B cell (primary cell): ENCODE results near the gene ULK4. TPM values are rescaled to one million over a fixed set of nuclear protein-coding genes. Genes with fewer than 3 reads are reported as not detected.

Experiments used
- ATAC-seq: fragments of 200-7000 bp; cut with Tn5 transposase; one replicate; pipeline ENCODE4 v1.10.0; 2021; ENCODE audit warnings: low read depth, mild to moderate bottlenecking, moderate number of reproducible peaks, moderate library complexity
- CTCF ChIA-PET: fragments of 350-600 bp; sonication (Branson Sonifier 250); formaldehyde crosslinking; loops from one replicate; lab custom pipeline; 2021; ENCODE audit warnings: antibody characterized with exemption, inconsistent platforms; lab: Charles Lee
- POLR2A ChIA-PET: fragments of 350-600 bp; sonication (Branson Sonifier 250); formaldehyde crosslinking; loops from one replicate; lab custom pipeline; 2021; ENCODE audit warnings: antibody characterized with exemption; lab: Charles Lee
- DNase-seq: peaks from one replicate; pipeline ENCODE4 v3.0.0; 2013
- H2AFZ ChIP-seq: 2 replicates; pipeline ENCODE4 v1.6.1; 2012; ENCODE audit warnings: mild to moderate bottlenecking, low read depth, low read length; ENCODE audit not compliant: insufficient read depth, poor library complexity, severe bottlenecking
- H3K27ac ChIP-seq, 2 donors: 1 replicate in 1 of 2; 2 replicates in 1 of 2; pipeline ENCODE4 v1.5.1; 2012 to 2013; ENCODE audit warnings: low read length in 2 of 2, mild to moderate bottlenecking in 2 of 2, moderate library complexity in 1 of 2
- H3K27me3 ChIP-seq, 4 experiments: fragments of 200-600 bp in 1 of 4; sonication (generic) in 1 of 4; replicated peaks in 1 of 4; 1 replicate in 2 of 4; 2 replicates in 2 of 4; pipeline versions ENCODE4 v1.6.1 to v1.7.0; 2013 to 2016; ENCODE audit warnings: low read length in 3 of 4, mild to moderate bottlenecking in 2 of 4, mixed read lengths in 1 of 4, moderate library complexity in 1 of 4; ENCODE audit not compliant: insufficient read depth in 4 of 4, control insufficient read depth in 3 of 4; ENCODE audit errors: control extremely low read depth in 1 of 4
- H3K36me3 ChIP-seq, 2 experiments: replicated peaks in 1 of 2; 1 replicate in 1 of 2; 2 replicates in 1 of 2; pipeline versions ENCODE4 v1.6.1 to v1.7.1; 2013; ENCODE audit warnings: low read length in 1 of 2; ENCODE audit not compliant: insufficient read depth in 2 of 2, control insufficient read depth in 1 of 2; ENCODE audit errors: control extremely low read depth in 1 of 2, extremely low read depth in 1 of 2
- H3K4me1 ChIP-seq, 2 donors: fragments of 200-600 bp in 1 of 2; sonication (generic) in 1 of 2; 1 replicate in 1 of 2; 2 replicates in 1 of 2; pipeline versions ENCODE4 v1.5.1 to v1.6.1; 2013 to 2017; ENCODE audit warnings: low read length in 2 of 2; ENCODE audit not compliant: control insufficient read depth in 2 of 2, insufficient read depth in 2 of 2
- H3K4me2 ChIP-seq: replicated peaks from 2 replicates; pipeline ENCODE3; 2012; ENCODE audit warnings: mild to moderate bottlenecking, low read depth, low read length; ENCODE audit not compliant: poor library complexity, severe bottlenecking
- H3K4me3 ChIP-seq, 5 experiments: fragments of 200-600 bp in 1 of 5; sonication (generic) in 1 of 5; 1 replicate in 3 of 5; 2 replicates in 2 of 5; pipeline versions ENCODE4 v1.5.1 to v1.7.0; 2011 to 2016; ENCODE audit warnings: low read length in 4 of 5, mild to moderate bottlenecking in 4 of 5, low read depth in 2 of 5, control low read depth in 1 of 5, moderate library complexity in 1 of 5; ENCODE audit not compliant: insufficient read depth in 1 of 5; ENCODE audit errors: control extremely low read depth in 1 of 5, extremely low read depth in 1 of 5
- H3K79me2 ChIP-seq: fragments of 200-600 bp; sonication (generic); one replicate; pipeline ENCODE4 v1.6.0; 2016; ENCODE audit warnings: low read length; ENCODE audit not compliant: control insufficient read depth, insufficient read depth
- H3K9ac ChIP-seq: fragments of 200-600 bp; sonication (generic); 2 replicates; pipeline ENCODE4 v1.6.1; 2017; ENCODE audit warnings: mild to moderate bottlenecking, low read length, moderate library complexity
- H3K9me3 ChIP-seq, 3 donors: one replicate each; pipeline versions ENCODE4 v1.6.1 to v1.7.1; 2013; ENCODE audit warnings: low read length in 2 of 3; ENCODE audit not compliant: control insufficient read depth in 2 of 3, insufficient read depth in 1 of 3; ENCODE audit errors: control extremely low read depth in 1 of 3
- H4K20me1 ChIP-seq: 2 replicates; pipeline ENCODE4 v1.6.0; 2012; ENCODE audit warnings: mild to moderate bottlenecking, low read length; ENCODE audit not compliant: insufficient read depth, control insufficient read depth, poor library complexity, severe bottlenecking
- H3K27ac Mint-ChIP-seq: one replicate; pipeline ENCODE4 v1.8.0; 2021; ENCODE audit warnings: mixed read lengths
- H3K27me3 Mint-ChIP-seq: one replicate; pipeline ENCODE4 v1.8.0; 2021; ENCODE audit warnings: mixed read lengths
- H3K4me1 Mint-ChIP-seq: one replicate; pipeline ENCODE4 v1.8.0; 2021; ENCODE audit warnings: mixed read lengths
- H3K4me3 Mint-ChIP-seq: one replicate; pipeline ENCODE4 v1.8.0; 2021; ENCODE audit warnings: mixed read lengths
- H3K9me3 Mint-ChIP-seq: one replicate; pipeline ENCODE4 v1.8.0; 2022; ENCODE audit warnings: mixed read lengths; ENCODE audit not compliant: insufficient read depth
- EZH2 ChIP-seq: IDR thresholded peaks from 2 replicates; pipeline ENCODE4 v1.6.1; 2012; ENCODE audit warnings: borderline replicate concordance, low read depth, mild to moderate bottlenecking, moderate library complexity, low read length; ENCODE audit not compliant: insufficient read depth, poor library complexity, severe bottlenecking
- WGBS: methylation state at CpG from one replicate; pipeline ENCODE4 v1.1.5; 2013; ENCODE audit warnings: missing lambda C conversion rate; ENCODE audit not compliant: insufficient coverage; 5-methylcytosine and 5-hydroxymethylcytosine counted together
- intact Hi-C: fragments of 100-400 bp; cut with micrococcal nuclease; formaldehyde crosslinking; loops from one replicate; pipeline ENCODE4 v1.10.0; 2022
- polyA plus RNA-seq: library from polyadenylated mRNA; depleted of rRNA; stranded (reverse); fragments of >200 nt; gene quantifications from 2 replicates; pipeline ENCODE4 v1.2.3, GENCODE V29; 2012
- total RNA-seq, 2 donors: library from RNA; stranded (reverse); fragments of 120-200 nt in 1 of 2; gene quantifications; 1 replicate in 1 of 2; 2 replicates in 1 of 2; pipeline versions ENCODE4 v1.2.3 to v1.2.4, GENCODE V29; 2013 to 2022
- TF ChIP-seq, protein P1 (sequence below): fragments of 200-600 bp; IDR thresholded peaks from one replicate; pipeline ENCODE4 v1.8.0; 2022; ENCODE audit warnings: antibody characterized with exemption, mild to moderate bottlenecking

The ULK4 gene
- total and polyA plus RNA-seq, 2 donors (not counting 1 experiment from before 2014, with no cell fraction given): 5.2 to 33.7 TPM

DNA sequence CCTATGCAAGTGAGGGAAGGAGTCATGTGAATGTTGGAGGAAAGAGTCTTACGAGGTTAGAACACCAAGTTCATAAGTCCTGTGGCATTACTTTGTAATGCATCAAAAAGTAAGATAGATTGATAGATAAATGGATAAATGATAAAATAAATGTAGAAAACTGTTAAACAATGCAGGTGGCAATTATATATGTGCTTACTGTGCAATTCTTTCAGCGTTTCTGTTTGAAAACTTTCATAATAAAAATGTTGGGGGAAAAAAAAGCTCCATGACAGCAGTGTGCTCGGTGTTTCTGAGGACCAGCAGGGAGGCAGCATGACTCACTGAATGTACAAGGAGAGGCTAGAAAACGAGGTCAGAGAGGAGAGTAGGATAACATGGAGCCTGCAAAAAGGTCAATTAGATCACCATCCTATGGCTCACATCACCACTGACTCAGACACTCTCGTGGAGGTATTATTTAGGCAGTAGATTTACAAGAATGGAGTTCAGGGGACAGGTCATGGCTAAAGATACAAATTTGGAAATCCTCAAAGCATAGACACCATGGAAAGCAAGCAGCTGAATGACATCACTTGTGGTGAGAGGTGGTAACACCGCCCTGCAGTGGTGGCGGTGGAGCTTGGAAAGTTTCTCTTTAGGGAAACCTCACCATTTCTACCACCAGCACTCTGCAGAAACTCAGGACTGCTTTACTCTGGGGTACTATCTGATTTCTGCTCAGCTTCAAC lies 542.8 kb downstream of the ULK4 start:
- ATAC-seq (no peak), DNase-seq (no peak)
- no peaks in the 10 kb centered on the region for H3K79me2 ChIP-seq
- no peak overlapping the region for H2AFZ ChIP-seq
- H3K36me3 ChIP-seq: no peaks in the 10 kb centered on the region
- H3K27ac Mint-ChIP-seq: no peak overlapping the region
- H3K27me3 Mint-ChIP-seq: no peaks in the 10 kb centered on the region
- no peaks in the 10 kb centered on the region for H3K9me3 Mint-ChIP-seq
- H4K20me1 ChIP-seq: no peaks in the 10 kb centered on the region
- no peak overlapping the region for H3K4me3 Mint-ChIP-seq
- H3K4me2 ChIP-seq: no peak overlapping the region
- H3K4me3 ChIP-seq: no peak overlapping the region
- H3K9me3 ChIP-seq: peaks cover 0 to 4% (median 0%) of the 10 kb centered on the region in 3 donors
- H3K4me1 ChIP-seq: no peaks in the 10 kb centered on the region
- WGBS: 87% methylated on average over 3 of the region's 7 CpGs
- ChIA-PET CTCF (no interaction called here), POLR2A (no interaction called here)
- H3K9ac ChIP-seq: no peak overlapping the region
- no peaks in the 10 kb centered on the region for H3K27me3 ChIP-seq
- TF ChIP-seq, protein P1, sequence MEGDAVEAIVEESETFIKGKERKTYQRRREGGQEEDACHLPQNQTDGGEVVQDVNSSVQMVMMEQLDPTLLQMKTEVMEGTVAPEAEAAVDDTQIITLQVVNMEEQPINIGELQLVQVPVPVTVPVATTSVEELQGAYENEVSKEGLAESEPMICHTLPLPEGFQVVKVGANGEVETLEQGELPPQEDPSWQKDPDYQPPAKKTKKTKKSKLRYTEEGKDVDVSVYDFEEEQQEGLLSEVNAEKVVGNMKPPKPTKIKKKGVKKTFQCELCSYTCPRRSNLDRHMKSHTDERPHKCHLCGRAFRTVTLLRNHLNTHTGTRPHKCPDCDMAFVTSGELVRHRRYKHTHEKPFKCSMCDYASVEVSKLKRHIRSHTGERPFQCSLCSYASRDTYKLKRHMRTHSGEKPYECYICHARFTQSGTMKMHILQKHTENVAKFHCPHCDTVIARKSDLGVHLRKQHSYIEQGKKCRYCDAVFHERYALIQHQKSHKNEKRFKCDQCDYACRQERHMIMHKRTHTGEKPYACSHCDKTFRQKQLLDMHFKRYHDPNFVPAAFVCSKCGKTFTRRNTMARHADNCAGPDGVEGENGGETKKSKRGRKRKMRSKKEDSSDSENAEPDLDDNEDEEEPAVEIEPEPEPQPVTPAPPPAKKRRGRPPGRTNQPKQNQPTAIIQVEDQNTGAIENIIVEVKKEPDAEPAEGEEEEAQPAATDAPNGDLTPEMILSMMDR: no peak
- TF ChIP-seq EZH2: no peak
- intact Hi-C loops: no loop called here
- H3K27ac ChIP-seq: no peak overlapping the region
- H3K4me1 Mint-ChIP-seq: no peaks in the 10 kb centered on the region

DNA sequence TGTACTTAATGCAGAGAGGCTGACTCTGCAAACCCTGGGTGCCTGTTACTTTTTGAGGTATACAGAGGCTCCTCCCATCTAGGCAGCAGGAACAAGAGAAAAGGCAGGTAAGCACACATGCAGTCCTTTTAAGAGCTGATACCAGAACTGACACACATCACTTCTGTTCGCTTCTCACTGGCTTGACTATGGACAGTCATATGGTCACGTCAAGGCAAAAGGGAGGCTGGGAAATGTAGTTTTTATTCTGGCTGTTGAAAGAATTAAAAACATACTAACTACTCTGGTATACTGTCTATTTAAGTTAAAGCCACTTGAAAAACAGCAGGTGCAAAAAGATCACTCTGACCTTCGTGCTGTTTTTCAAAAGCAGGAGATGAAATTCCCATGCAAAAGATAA lies 544.3 kb downstream of the ULK4 start:
- H3K4me1 ChIP-seq: no peaks in the 10 kb centered on the region
- no peak overlapping the region for H3K4me3 ChIP-seq
- POLR2A ChIA-PET: no interaction called here
- no peak overlapping the region for H3K9ac ChIP-seq
- no peaks in the 10 kb centered on the region for H3K79me2 ChIP-seq
- no peaks in the 10 kb centered on the region for H3K36me3 ChIP-seq
- no peaks in the 10 kb centered on the region for H3K9me3 ChIP-seq
- H2AFZ ChIP-seq: no peak overlapping the region
- H3K27me3 Mint-ChIP-seq: no peaks in the 10 kb centered on the region
- no peak overlapping the region for H3K27ac ChIP-seq
- WGBS: no CpG with 5 or more reads among the region's 3 CpGs
- no peak for TF ChIP-seq EZH2
- TF ChIP-seq, protein P1: no peak
- H4K20me1 ChIP-seq: no peaks in the 10 kb centered on the region
- no peaks in the 10 kb centered on the region for H3K27me3 ChIP-seq
- DNase-seq: no peak
- no peaks in the 10 kb centered on the region for H3K9me3 Mint-ChIP-seq
- intact Hi-C loops: no loop called here
- CTCF ChIA-PET: no interaction called here
- no peak overlapping the region for H3K27ac Mint-ChIP-seq
- no peak for ATAC-seq
- H3K4me3 Mint-ChIP-seq: no peak overlapping the region
- no peak overlapping the region for H3K4me2 ChIP-seq
- H3K4me1 Mint-ChIP-seq: no peaks in the 10 kb centered on the region
